Heart left ventricle (tissue), 16 donors: Measurements from ENCODE around the gene BCL2L1. TPM values are rescaled to one million over a fixed set of nuclear protein-coding genes. Genes with fewer than 3 reads are reported as not detected.
"Not testable (repeated sequence)": the region's sequence is repeated elsewhere in the genome, so short reads cannot be mapped to it uniquely, and the experiment has no call there.

Experiments
- ATAC-seq, 4 donors: fragments of 200-7000 bp; cut with Tn5 transposase; one replicate each; pipeline ENCODE4 v1.9.1; 2020 to 2022; ENCODE audit warnings: moderate library complexity in 4 of 4, mild to moderate bottlenecking in 3 of 4, moderate number of reproducible peaks in 1 of 4
- DNase-seq, 5 donors: peaks; one replicate each; pipeline ENCODE4 v3.0.0-alpha.2; 2020
- H3K27ac ChIP-seq, 12 donors: fragments of 200-600 bp; sonication (generic) in 4 of 12; one replicate each; pipeline versions ENCODE4 v1.5.0 to v1.8.0; 2016 to 2022; ENCODE audit warnings: mild to moderate bottlenecking in 2 of 12
- H3K27me3 ChIP-seq, 9 donors: fragments of 200-600 bp; sonication (generic) in 2 of 9; one replicate each; pipeline versions ENCODE4 v1.5.1 to v1.8.0; 2016 to 2022; ENCODE audit warnings: mild to moderate bottlenecking in 3 of 9
- H3K36me3 ChIP-seq, 9 donors: fragments of 200-600 bp; sonication (generic) in 2 of 9; one replicate each; pipeline versions ENCODE4 v1.5.0 to v1.8.0; 2018 to 2022; ENCODE audit warnings: mild to moderate bottlenecking in 2 of 9
- H3K4me1 ChIP-seq, 12 donors: fragments of 200-600 bp; sonication (generic) in 4 of 12; one replicate each; pipeline versions ENCODE4 v1.5.0 to v1.8.0; 2016 to 2022; ENCODE audit warnings: mild to moderate bottlenecking in 3 of 12
- H3K4me3 ChIP-seq, 12 donors: fragments of 200-600 bp; sonication (generic) in 4 of 12; one replicate each; pipeline versions ENCODE4 v1.5.0 to v1.8.0; 2017 to 2022; ENCODE audit warnings: mild to moderate bottlenecking in 9 of 12, moderate library complexity in 4 of 12
- H3K9me3 ChIP-seq, 12 donors: fragments of 200-600 bp; sonication (generic) in 4 of 12; one replicate each; pipeline versions ENCODE4 v1.5.0 to v1.8.0; 2016 to 2022; ENCODE audit warnings: mild to moderate bottlenecking in 1 of 12
- POLR2A ChIP-seq, 2 donors: fragments of 450-650 bp; IDR thresholded peaks; one replicate each; pipeline ENCODE4 v1.6.1; 2017; ENCODE audit warnings: antibody characterized with exemption in 2 of 2, mild to moderate bottlenecking in 2 of 2, moderate library complexity in 2 of 2
- WGBS, 4 donors: extraction: QIAGEN DNeasy Blood & Tissue Kit in 2 of 4; methylation state at CpG; one replicate each; pipeline versions ENCODE4 v1.1.5 to v1.1.7; 2013 to 2018; 5-methylcytosine and 5-hydroxymethylcytosine counted together
- intact Hi-C, 10 donors: fragments of 100-400 bp; cut with DNase I; formaldehyde crosslinking; loops; one replicate each; pipeline versions ENCODE4 v1.11.1 to v1.14.2; 2022
- polyA plus RNA-seq, 2 donors: library from polyadenylated mRNA; stranded (reverse); fragments of 200-250 nt; gene quantifications; one replicate each; pipeline ENCODE4 v1.2.3, GENCODE V29; 2013
- total RNA-seq, 9 donors: library from RNA; depleted of rRNA in 2 of 9; stranded (reverse); fragments of >200 nt in 2 of 9; fragmentation: NEBNext Ultra II Directional in 3 of 9; extraction: Animal tissue kit (Norgen Biotek cat#: 25700) in 3 of 9; gene quantifications; one replicate each; pipeline versions ENCODE4 v1.1.0 to v1.2.4, GENCODE V29; 2016 to 2023
- TF ChIP-seq, protein P1 (sequence below), 12 donors: fragments of 200-600 bp; sonication (generic) in 4 of 12; IDR thresholded peaks; one replicate each; pipeline versions ENCODE4 v1.5.0 to v1.8.0; 2018 to 2022; ENCODE audit warnings: antibody characterized with exemption in 12 of 12, mild to moderate bottlenecking in 5 of 12
- donor health status: ischemic (EF 13 %, LVEDD 7.1; RV severe dilation, severe dysfunction).
- donor health status: healthy with polysubstance abuse.
- donor health status: DM: no; HTN: yes; CAD: no.
- donor health status: DM: no; HTN: no; CAD: no.
- donor health status: ischemic (EF 25% LVEDD 6.9; RV normal size, moderate dysfunction).
- donor health status: ischemic (EF 25% LVEDD 5.7; RV mildly dilated, moderate dysfunction).
- donor health status: healthy.
- donor health status: DM: yes; HTN: yes; CAD: no.
- donor health status: ischemic (EF 35%, LVEDD 5.7; RV mildly dilated, moderate dysfunction).
- donor health status: nonischemic (EF 11% LVEDD 7.7; RV severe dilation, severe dysfunction).
- donor health status: DM: yes; HTN: yes; CAD: no.
- donor health status: PGD.
- donor health status: ischemic (EF 29% LVEDD 5.4; RV normal size, mild dysfunction).
- donor health status: nonischemic (EF 23%, LVEDD 6.1; RV moderate dilation, normal function).

BCL2L1 gene
- total and polyA plus RNA-seq, 11 donors, result 32.2 to 217 (median 62.6) TPM

DNA sequence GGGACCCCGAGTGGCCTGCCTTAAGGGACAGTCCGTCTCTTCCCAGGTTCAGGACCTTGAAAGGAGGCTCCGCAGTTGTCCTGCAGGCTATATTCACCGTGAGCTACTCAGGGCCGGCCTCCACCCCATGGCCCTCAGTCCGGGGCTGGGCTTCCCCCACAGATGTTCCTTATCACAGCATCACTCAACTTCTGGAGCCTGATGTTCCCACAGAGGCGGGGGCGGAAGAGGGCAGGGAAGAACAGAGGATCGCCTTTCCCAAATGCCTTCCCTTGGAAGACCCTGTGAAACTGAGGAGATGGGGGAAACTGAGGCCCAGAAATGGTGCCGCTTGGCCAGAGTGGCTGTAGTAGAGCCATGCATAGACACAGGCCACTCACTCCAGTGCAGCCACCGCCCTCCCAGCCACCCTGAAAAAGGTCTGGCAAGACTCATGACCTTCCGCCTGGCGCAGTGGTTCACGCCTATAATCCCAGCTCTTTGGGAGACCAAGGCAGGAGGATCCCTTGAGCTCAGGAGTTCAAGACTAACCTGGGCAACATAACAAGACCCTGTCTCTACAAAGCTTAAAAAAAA lies 89.2 kb downstream of the BCL2L1 start:
- ATAC-seq, result peak in 3 of 4 donors; percentile 55 to 64 (median 56)
- H3K9me3 ChIP-seq, result no peaks in the 10 kb centered on the region
- DNase-seq, result peak; percentile 31 to 68 (median 47)

GRCh38 chr20:31632548-31633338 lies 89.9 kb downstream of the BCL2L1 start:
- Histone ChIP-seq H3K4me3 (no peak overlapping the region), H3K27me3 (peaks cover 0 to 2% (median 0%) of the 10 kb centered on the region in 9 donors), H3K4me1 (peaks cover 0 to 12% (median 2%) of the 10 kb centered on the region in 12 donors), H3K36me3 (no peaks in the 10 kb centered on the region), H3K9me3 (no peaks in the 10 kb centered on the region), H3K27ac (no peak overlapping the region)
- intact Hi-C loops, result no loop called here
- 93 to 97% (median 95%) methylated on average over 32 to 40 of the region's 40 CpGs for WGBS, 4 donors
- ATAC-seq (peak in 2 of 4 donors; percentile 4 to 12), DNase-seq (no peak)
- no peak for TF ChIP-seq POLR2A (IDR thresholded peaks at IDR 0.05)
- TF ChIP-seq, protein P1, sequence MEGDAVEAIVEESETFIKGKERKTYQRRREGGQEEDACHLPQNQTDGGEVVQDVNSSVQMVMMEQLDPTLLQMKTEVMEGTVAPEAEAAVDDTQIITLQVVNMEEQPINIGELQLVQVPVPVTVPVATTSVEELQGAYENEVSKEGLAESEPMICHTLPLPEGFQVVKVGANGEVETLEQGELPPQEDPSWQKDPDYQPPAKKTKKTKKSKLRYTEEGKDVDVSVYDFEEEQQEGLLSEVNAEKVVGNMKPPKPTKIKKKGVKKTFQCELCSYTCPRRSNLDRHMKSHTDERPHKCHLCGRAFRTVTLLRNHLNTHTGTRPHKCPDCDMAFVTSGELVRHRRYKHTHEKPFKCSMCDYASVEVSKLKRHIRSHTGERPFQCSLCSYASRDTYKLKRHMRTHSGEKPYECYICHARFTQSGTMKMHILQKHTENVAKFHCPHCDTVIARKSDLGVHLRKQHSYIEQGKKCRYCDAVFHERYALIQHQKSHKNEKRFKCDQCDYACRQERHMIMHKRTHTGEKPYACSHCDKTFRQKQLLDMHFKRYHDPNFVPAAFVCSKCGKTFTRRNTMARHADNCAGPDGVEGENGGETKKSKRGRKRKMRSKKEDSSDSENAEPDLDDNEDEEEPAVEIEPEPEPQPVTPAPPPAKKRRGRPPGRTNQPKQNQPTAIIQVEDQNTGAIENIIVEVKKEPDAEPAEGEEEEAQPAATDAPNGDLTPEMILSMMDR (IDR thresholded peaks at IDR 0.05), result no peak

More for the DNA sequence above, 89.2 kb downstream of the BCL2L1 start:
- 71 to 82% (median 75%) methylated on average over 12 to 14 of the region's 14 CpGs for WGBS, 4 donors
- Histone ChIP-seq H3K27me3 (peaks cover 0 to 4% (median 0%) of the 10 kb centered on the region in 9 donors), H3K4me1 (peaks cover 0 to 12% (median 2%) of the 10 kb centered on the region in 12 donors), H3K27ac (peak overlapping the region in 1 of 12 donors; percentile 8), H3K36me3 (no peaks in the 10 kb centered on the region), H3K4me3 (no peak overlapping the region)
- intact Hi-C loops, result no loop called here
- TF ChIP-seq POLR2A (IDR thresholded peaks at IDR 0.05), result no peak
- TF ChIP-seq, protein P1 (IDR thresholded peaks at IDR 0.05), result no peak

- DNase-seq (no peak), ATAC-seq (no peak)
- H3K27me3 ChIP-seq, result no peaks in the 10 kb centered on the region
- no peak overlapping the region for H3K27ac ChIP-seq
- no peak overlapping the region for H3K4me3 ChIP-seq
- H3K4me1 ChIP-seq, result peaks cover 0 to 8% (median 0%) of the 10 kb centered on the region in 12 donors
- no peaks in the 10 kb centered on the region for H3K36me3 ChIP-seq
- TF ChIP-seq, protein P1 (IDR thresholded peaks at IDR 0.05), result no peak
- TF ChIP-seq POLR2A (IDR thresholded peaks at IDR 0.05), result no peak
- intact Hi-C loops, result no loop called here
- H3K9me3 ChIP-seq, result no peaks in the 10 kb centered on the region
- WGBS, 4 donors, result 38 to 58% (median 49%) methylated on average over 2 of the region's 2 CpGs
Measured at GRCh38 chr20:31630187-31630790, 92.4 kb downstream of the BCL2L1 start.

DNA sequence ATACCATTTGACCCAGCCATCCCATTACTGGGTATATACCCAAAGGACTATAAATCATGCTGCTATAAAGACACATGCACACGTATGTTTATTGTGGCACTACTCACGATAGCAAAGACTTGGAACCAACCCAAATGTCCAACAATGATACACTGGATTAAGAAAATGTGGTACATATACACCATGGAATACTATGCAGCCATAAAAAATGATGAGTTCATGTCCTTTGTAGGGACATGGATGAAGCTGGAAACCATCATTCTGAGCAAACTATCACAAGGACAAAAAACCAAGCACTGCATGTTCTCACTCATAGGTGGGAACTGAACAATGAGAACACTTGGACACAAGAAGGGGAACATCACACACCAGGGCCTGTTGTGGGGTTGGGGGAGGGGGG lies 94.6 kb downstream of the BCL2L1 start:
- 75 to 83% (median 79%) methylated on average over 2 of the region's 2 CpGs for whole genome bisulfite sequencing, 4 donors

GRCh38 chr20:31626534-31626933 lies 96.1 kb downstream of the BCL2L1 start:
- H3K27me3 ChIP-seq, H3K27ac ChIP-seq, intact Hi-C loops, H3K9me3 ChIP-seq, H3K4me3 ChIP-seq, DNase-seq, H3K36me3 ChIP-seq, ATAC-seq: not testable (repeated sequence)
- 91 to 93% (median 93%) methylated on average over 8 of the region's 8 CpGs for whole genome bisulfite sequencing, 4 donors
- peaks cover 0 to 16% (median 5%) of the 10 kb centered on the region in 12 donors for H3K4me1 ChIP-seq

More for the DNA sequence above, 94.6 kb downstream of the BCL2L1 start:
- H3K27me3 ChIP-seq, intact Hi-C loops, H3K4me3 ChIP-seq, H3K27ac ChIP-seq, ATAC-seq, H3K9me3 ChIP-seq, H3K4me1 ChIP-seq, DNase-seq, H3K36me3 ChIP-seq: not testable (repeated sequence)

- peaks cover 0 to 16% (median 5%) of the 10 kb centered on the region in 12 donors for H3K4me1 ChIP-seq
- ATAC-seq, H3K36me3 ChIP-seq, DNase-seq, H3K4me3 ChIP-seq, H3K27me3 ChIP-seq, H3K9me3 ChIP-seq, intact Hi-C loops: not testable (repeated sequence)
- WGBS, 4 donors, result 97 to 99% (median 98%) methylated on average over 6 of the region's 6 CpGs
- H3K27ac ChIP-seq, result peak overlapping the region in 1 of 12 donors; percentile 71
Measured at GRCh38 chr20:31623123-31623505, 99.6 kb downstream of the BCL2L1 start.
